22Rv1 (cell line): ENCODE results near the gene BDH1.

Experiments
- CTCF ChIP-seq: fragments of 450-650 bp; IDR thresholded peaks from 2 replicates; pipeline ENCODE4 v1.5.1; 2017; ENCODE audit warnings: mild to moderate bottlenecking
- ZFX ChIP-seq: fragments of 450-650 bp; IDR thresholded peaks from 2 replicates; pipeline ENCODE4 v1.6.1; 2017; ENCODE audit warnings: antibody characterized with exemption, borderline replicate concordance

- TF ChIP-seq CTCF (no peak), ZFX (no peak)
These were observed 47.7 kb upstream of the BDH1 start for GRCh38 chr3:197603317-197603933.
